AG04449 (cell line): ENCODE data around the gene KCTD1.

Source experiments
- CTCF ChIA-PET: fragments of 350-600 bp; formaldehyde crosslinking; extraction: SDS; loops from one replicate; lab custom pipeline; 2021; ENCODE audit warnings: antibody characterized with exemption; lab: Yijun Ruan, JAX
- POLR2A ChIA-PET: fragments of 400-600, 350-600 bp; formaldehyde crosslinking; extraction: SDS; loops from one replicate; lab custom pipeline; 2020; ENCODE audit warnings: antibody characterized with exemption, inconsistent platforms; lab: Yijun Ruan, JAX
- DNase-seq: peaks from one replicate; pipeline ENCODE4 v3.0.0-alpha.2; 2010; ENCODE audit warnings: low read depth, low spot score
- H3K4me3 ChIP-seq: 2 replicates; pipeline ENCODE4 v1.5.1; 2011; ENCODE audit warnings: low read depth, mild to moderate bottlenecking, control low read depth, low read length
- TF ChIP-seq, protein P1 (sequence below): IDR thresholded peaks from one replicate; pipeline ENCODE4 v1.5.1; 2011; ENCODE audit warnings: mild to moderate bottlenecking, moderate library complexity, low read length, control low read depth, inconsistent platforms; ENCODE audit not compliant: insufficient read depth; ENCODE audit errors: missing control alignments

The KCTD1 gene

DNA sequence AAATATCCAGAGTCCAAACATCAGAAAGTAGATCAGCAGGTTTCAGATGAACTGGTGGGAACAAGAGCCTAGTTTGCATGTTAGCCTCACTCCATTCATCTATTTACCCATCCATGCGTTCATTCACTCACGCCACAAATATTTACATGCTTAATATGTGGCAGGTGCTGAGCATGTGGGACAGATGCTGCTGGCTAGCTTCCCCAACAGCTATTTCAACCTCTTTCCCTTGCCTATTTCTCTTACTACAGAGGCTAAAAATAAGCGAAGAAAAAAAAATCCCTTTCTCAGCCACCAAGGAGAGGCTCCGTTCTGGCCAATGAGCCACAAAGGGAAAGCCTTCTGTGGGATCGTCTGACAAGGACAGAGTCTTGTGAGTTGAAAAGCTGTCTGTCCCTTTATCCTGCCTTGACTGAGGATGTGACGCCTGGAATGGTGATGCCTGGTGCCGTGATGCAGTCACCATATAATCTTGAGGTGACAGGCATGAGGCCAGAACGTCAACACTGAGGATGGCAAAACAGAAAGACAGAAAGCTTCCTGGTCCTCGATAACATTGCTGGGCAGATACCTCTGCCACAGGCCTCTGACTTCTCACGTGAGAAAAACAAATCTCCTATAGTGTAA lies 78.2 kb downstream of the KCTD1 start:
- H3K4me3 ChIP-seq = no peak overlapping the region
- no peak for DNase-seq
- TF ChIP-seq, protein P1, sequence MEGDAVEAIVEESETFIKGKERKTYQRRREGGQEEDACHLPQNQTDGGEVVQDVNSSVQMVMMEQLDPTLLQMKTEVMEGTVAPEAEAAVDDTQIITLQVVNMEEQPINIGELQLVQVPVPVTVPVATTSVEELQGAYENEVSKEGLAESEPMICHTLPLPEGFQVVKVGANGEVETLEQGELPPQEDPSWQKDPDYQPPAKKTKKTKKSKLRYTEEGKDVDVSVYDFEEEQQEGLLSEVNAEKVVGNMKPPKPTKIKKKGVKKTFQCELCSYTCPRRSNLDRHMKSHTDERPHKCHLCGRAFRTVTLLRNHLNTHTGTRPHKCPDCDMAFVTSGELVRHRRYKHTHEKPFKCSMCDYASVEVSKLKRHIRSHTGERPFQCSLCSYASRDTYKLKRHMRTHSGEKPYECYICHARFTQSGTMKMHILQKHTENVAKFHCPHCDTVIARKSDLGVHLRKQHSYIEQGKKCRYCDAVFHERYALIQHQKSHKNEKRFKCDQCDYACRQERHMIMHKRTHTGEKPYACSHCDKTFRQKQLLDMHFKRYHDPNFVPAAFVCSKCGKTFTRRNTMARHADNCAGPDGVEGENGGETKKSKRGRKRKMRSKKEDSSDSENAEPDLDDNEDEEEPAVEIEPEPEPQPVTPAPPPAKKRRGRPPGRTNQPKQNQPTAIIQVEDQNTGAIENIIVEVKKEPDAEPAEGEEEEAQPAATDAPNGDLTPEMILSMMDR = no peak
- ChIA-PET POLR2A (no interaction called here), CTCF (interaction anchor here (0.8 to 2.1 kb wide), 3 partner anchors 8 to 10 kb away, joined by 3 to 5 read pairs (median 4); no protein-coding TSS in a partner anchor)

- H3K4me3 ChIP-seq = no peak overlapping the region
- no peak for DNase-seq
- TF ChIP-seq, protein P1 = peak; percentile 43
- ChIA-PET CTCF (interaction anchor here (1.5 to 2.1 kb wide), 2 partner anchors 9 to 11 kb away, joined by 5 read pairs; no protein-coding TSS in a partner anchor), POLR2A (no interaction called here)
Measured at GRCh38 chr18:26468931-26469340, 79.4 kb downstream of the KCTD1 start.

- CTCF ChIA-PET = no interaction called here
- H3K4me3 ChIP-seq = no peak overlapping the region
- TF ChIP-seq, protein P1 = no peak
- no peak for DNase-seq
- POLR2A ChIA-PET = no interaction called here
Measured at GRCh38 chr18:26466026-26466425, 82.3 kb downstream of the KCTD1 start.

DNA sequence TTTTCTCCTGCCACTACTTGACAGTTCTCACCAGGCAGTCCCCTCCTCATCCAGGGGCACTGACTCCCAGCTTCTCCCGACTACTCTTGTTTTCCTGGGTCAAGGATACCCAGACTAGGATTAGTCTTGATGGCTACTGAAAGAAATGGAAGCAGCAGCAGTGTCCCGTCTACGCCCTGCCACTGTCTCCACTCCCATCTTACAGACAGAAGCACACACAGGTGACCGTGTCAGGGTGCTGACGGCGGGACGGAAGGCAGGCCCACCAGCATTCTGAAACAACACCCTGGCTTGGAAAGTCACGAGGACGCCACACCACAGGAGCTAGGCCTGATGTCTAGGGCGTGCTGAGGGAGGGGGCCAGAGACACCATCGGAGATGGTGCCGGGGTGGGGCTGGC lies 82.9 kb downstream of the KCTD1 start:
- TF ChIP-seq, protein P1 = no peak
- POLR2A ChIA-PET = no interaction called here
- CTCF ChIA-PET = no interaction called here

GRCh38 chr18:26464128-26465011 lies 84.0 kb downstream of the KCTD1 start:
- DNase-seq = no peak
- no peak overlapping the region for H3K4me3 ChIP-seq
- TF ChIP-seq, protein P1 = no peak
- ChIA-PET POLR2A (no interaction called here), CTCF (no interaction called here)

More for the DNA sequence above, 82.9 kb downstream of the KCTD1 start:
- DNase-seq = no peak
- H3K4me3 ChIP-seq = no peak overlapping the region

DNA sequence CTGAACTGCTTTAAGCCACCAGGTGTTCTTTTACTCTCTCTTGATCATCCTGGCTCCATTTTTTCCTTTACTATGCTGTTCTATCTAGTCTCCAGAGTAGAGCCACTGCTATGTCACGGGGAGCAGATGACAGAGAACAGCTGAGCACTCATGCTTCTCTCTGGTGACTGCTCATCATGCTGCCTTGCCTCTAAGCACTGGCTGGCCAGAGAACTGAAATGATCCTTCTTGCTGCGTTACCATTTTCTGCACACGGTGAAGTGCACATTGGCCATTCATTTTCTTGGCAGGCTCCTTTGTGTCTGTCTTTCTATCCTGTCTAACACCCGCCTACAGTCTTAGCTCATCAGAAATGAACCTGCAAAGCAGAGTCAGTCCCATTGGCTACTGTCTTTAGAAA lies 86.0 kb downstream of the KCTD1 start:
- H3K4me3 ChIP-seq = no peak overlapping the region
- CTCF ChIA-PET = interaction anchor here (1.1 kb wide), 1 partner anchor 10 kb away, joined by 3 read pairs; no protein-coding TSS in a partner anchor
- TF ChIP-seq, protein P1 = no peak
- DNase-seq = no peak
- POLR2A ChIA-PET = no interaction called here
